NCI-H1930 (cell line): ENCODE data around the gene SPPL3.
"Not testable (repeated sequence)": the region's sequence is repeated elsewhere in the genome, so short reads cannot be mapped to it uniquely, and the experiment has no call there.

Source experiments
- DNase-seq, 2 experiments: peaks; one replicate each; lab custom pipeline; 2025; lab: John Stamatoyannopoulos, UW

The SPPL3 gene

GRCh38 chr12:120920178-120920577 is 16.0 kb upstream of the SPPL3 start:
- DNase-seq: no peak

- DNase-seq: no peak
Measured at GRCh38 chr12:120917748-120918147, 13.6 kb upstream of the SPPL3 start.

- DNase-seq: no peak
Measured at GRCh38 chr12:120916561-120916960, 12.4 kb upstream of the SPPL3 start.

- no peak for DNase-seq
Measured at GRCh38 chr12:120914794-120915193, 10.6 kb upstream of the SPPL3 start.

- no peak for DNase-seq
Measured at GRCh38 chr12:120909633-120910298, 5.6 kb upstream of the SPPL3 start.

- DNase-seq: no peak
Measured at GRCh38 chr12:120905856-120906384, 1.8 kb upstream of the SPPL3 start.

GRCh38 chr12:120903412-120904196 is 554 bp downstream of the SPPL3 start:
- DNase-seq: no peak

- no peak for DNase-seq
Measured at GRCh38 chr12:120902846-120903411, 1.2 kb downstream of the SPPL3 start.

GRCh38 chr12:120901818-120902217 is 2.3 kb downstream of the SPPL3 start:
- DNase-seq: no peak

- DNase-seq: not testable (repeated sequence)
Measured at GRCh38 chr12:120901101-120901500, 3.1 kb downstream of the SPPL3 start.

- DNase-seq: no peak
Measured at GRCh38 chr12:120895532-120895931, 8.6 kb downstream of the SPPL3 start.

GRCh38 chr12:120892265-120892664 is 11.9 kb downstream of the SPPL3 start:
- no peak for DNase-seq

GRCh38 chr12:120890963-120891362 is 13.2 kb downstream of the SPPL3 start:
- DNase-seq: no peak

- no peak for DNase-seq
Measured at GRCh38 chr12:120887253-120888043, 16.7 kb downstream of the SPPL3 start.

- no peak for DNase-seq
Measured at GRCh38 chr12:120886199-120887018, 17.7 kb downstream of the SPPL3 start.

GRCh38 chr12:120885521-120885920 is 18.6 kb downstream of the SPPL3 start:
- no peak for DNase-seq

GRCh38 chr12:120884644-120885043 is 19.5 kb downstream of the SPPL3 start:
- no peak for DNase-seq

- DNase-seq: no peak
Measured at GRCh38 chr12:120882055-120882555, 22.1 kb downstream of the SPPL3 start.

GRCh38 chr12:120879718-120880300 is 24.3 kb downstream of the SPPL3 start:
- no peak for DNase-seq

- DNase-seq: no peak
Measured at GRCh38 chr12:120879102-120879501, 25.1 kb downstream of the SPPL3 start.
